Hematopoietic multipotent progenitor cell treated with erythropoietin and hydrocortisone succinate and interleukin-3 and kit ligand, for 17 days (in vitro differentiated cells): ENCODE measurements around the gene PDE4D.
"Not testable (repeated sequence)": the region's sequence is repeated elsewhere in the genome, so short reads cannot be mapped to it uniquely, and the experiment has no call there.

Experiments used
- DNase-seq: peaks from one replicate; pipeline ENCODE4 v3.0.0-alpha.2; 2015; ENCODE audit warnings: low spot score

PDE4D gene

DNA sequence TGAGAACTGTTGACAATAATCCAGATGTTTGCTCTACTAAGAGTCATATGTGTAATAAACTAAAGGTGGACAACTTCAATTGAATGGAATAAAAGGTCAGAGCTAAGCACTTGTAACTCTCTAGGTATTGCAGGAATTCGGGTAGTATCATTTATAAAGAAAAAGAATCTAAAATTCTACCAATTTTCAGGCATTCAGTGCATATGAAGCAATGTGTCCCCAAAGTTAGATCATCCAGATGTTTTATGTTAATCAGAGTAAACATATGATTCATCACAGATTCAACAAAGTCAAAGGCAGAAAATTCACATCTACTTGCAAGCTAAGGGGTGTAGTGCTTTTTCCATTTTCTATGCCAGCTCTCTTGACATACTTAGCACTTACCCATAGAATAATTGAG is 477.1 kb downstream of the PDE4D start:
- no peak for DNase-seq

DNA sequence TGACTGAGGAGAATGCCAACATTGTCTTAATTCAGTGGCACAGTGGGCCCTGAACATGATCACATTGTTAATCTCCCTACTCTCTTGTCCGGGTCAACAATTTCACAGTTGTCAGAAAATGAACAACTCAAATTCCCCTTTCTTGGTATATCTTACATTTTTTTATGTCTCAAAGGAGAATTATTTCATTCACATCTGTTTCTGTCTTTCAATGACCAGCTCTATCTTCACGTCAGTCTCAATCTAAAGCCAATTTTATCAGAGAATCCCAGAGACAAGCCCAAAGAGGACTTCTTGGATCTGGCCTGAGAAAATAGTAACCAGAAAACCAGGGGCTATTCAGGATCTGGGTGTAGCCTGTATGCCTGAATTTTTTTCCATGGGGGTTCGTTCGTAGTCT is 477.5 kb downstream of the PDE4D start:
- no peak for DNase-seq

DNA sequence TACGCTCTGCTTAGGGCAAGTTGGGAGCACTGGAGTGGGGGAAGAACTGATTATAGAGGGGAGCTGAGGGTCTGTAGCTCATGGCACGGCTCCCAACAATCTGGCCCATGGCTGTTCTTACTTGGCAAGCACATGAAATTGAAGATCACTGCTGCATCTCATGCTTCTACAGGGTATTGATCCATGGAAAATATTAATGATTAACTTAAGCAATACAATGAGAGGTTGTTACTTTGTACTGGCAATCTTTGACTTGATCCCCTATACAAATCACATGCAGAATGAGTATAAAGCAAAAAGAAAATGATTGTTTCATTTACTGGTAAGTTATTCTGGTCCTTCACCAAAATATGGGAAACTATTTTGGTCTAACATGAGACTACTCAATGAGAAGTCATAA is 481.1 kb downstream of the PDE4D start:
- DNase-seq = no peak

DNA sequence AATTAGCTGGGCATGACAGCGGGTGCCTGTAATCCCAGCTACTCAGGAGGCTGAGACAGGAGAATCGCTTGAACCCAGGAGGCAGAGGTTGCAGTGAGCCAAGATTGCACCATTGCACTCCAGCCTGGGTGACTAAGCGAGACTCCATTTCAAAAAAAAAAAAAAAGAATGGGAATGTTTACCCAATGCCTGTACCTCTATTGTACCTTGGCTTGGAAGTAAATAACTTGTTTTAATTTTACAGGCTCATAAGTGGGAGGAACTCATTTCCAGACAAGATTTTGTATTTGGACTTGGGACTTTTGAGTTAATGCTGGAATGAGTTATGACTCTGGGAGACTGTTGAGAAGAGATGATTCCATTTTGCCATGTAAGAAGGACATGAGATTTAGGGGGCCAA is 484.5 kb downstream of the PDE4D start:
- DNase-seq = not testable (repeated sequence)

DNA sequence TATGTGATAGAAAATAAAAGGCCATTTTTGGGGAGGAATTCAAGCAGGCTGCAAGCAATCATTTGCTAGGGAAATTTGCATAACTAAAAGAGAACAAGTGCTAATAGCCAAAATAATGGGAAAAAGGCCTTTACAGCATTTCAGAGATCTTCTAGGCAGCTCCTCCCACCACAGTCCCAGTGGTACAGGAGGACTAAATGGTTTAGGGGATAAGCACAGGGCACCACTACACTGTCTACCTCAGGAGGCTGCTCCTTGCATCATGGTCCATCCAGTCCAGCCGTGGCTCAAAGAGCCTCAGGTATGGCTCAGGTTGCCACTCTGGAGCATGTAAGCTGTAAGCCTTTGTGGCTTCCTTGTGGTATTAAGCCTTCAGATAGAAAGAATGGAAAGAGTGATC is 485.6 kb downstream of the PDE4D start:
- no peak for DNase-seq

DNA sequence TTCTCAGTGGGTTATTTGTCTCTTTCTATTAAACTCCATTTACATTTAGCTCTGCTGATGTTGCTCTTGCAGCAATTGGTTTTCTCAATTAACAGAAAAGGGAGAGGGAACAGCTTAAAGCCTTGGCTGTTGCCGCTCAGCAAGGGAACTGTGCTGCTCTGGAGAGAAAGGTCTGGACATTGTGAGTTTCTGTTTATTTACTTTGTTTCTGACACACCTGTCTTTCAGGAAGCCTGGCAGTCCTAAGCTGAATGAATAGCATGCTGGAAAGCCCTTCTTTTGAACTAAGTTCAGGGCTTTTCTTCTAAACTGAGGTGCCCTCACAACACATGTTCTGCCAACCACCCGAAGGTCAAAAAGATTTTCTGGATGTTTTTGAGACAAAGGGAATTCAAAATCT is 491.9 kb downstream of the PDE4D start:
- no peak for DNase-seq

DNA sequence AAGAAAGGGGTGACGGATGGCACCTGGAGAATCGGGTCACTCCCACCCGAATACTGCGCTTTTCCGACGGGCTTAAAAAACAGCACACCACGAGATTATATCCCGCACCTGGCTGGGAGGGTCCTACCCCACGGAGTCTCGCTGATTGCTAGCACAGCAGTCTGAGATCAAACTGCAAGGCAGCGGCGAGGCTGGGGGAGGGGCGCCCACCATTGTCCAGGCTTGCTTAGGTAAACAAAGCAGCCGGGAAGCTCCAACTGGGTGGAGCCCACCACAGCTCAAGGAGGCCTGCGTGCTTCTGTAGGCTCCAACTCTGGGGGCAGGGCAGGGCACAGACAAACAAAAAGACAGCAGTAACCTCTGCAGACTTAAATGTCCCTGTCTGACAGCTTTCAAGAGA is 498.6 kb downstream of the PDE4D start:
- DNase-seq = not testable (repeated sequence)

DNA sequence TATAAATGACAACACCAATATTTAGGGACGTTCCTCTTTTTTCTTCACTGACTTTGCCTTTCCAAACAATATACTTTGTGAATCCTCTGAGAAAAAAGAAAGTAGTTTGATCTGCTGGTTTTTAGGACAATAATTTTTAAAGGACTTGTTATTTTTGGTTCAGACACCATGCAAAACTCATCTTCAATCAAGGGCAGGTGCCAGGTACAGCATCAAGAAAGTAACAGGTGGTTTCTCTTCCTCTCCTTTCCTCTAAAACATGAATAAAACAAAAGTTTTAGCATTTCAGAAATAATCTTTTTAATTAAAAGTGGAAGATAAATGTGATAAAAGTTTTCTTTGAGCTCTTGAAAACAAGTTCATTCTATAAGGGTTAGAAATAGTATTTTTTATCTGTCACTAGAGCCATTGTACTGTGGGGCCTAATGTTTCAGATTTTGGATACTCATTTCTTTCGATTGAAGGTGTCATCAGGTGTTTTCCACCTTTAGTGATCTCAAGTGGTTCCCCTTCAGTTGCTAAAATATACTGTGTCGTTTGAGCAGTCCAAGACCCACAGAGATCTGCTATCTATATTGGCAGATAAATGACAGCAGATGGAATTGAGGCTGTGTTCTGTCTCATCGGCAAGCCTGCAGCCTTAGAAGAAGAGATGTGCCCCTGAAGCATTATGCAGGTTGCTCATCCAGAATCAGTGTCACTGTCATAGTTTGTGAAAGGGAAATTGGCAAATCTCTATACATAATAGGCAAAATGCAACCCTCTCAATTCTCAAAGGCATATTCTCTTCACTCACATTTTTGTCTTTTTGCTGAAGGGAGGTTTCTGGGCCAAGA is 499.7 kb downstream of the PDE4D start:
- DNase-seq = no peak

DNA sequence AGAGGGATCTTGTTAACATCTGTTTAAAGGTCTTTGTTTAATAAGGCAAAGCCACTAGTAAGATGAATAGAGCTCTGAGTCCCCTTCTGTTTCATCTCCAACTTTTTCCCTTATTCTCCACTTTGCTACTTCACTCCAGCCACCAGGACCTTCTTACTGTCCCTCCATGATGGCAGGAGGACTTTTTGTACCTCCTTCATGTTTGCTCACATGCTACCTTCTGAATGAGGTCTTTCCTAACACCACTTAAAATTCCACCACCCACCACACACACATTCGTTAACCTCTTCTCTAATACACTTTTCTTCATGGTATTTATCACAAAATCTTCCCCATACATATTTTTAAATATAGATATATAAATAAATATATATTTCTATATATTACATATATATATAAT is 501.9 kb downstream of the PDE4D start:
- DNase-seq = no peak

DNA sequence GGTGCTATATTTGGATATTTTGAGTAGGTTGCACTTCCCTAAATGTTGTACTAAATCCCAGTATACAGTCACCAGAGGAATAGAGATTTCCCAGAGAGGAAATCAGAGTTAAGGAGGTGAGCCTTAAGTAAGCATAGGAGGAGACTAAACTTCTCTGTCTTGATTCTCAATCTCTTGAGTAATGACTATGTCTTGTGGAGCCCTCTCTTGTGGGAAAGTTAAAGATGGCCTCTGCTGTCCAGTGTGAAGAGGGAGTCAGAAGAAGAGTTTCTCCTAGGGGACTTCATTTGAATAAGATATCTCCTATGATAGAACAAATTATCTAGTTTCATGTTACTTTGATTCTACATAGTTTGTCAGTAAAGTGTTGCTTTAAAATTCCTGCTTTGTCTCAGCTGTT is 502.5 kb downstream of the PDE4D start:
- DNase-seq = no peak

DNA sequence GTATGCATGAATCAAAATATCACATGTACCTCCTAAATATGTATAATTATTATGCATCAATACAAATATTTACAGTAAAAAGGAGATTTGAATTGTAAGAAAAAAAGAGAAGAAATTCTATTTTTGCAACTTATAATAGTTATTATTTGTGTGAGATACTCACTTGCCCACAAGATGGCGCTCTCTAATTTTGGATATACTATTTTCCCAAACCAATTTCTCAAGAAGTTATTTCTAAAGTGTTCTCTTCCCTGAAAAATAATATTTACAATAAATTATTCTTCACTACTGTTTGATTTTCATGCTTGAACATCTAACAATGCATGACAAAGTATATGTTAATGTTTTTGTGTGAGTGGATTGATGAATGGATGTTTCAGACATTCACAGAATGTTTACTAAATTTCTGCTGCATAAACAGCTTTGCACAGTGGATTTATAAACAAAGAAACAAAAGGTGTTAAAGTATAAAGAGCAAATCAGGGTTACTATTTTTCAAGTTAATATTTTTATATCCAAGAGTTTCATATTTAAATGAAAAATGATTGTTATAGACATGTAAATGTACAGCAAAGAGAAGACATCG is 503.4 kb downstream of the PDE4D start:
- DNase-seq = peak; percentile 20

DNA sequence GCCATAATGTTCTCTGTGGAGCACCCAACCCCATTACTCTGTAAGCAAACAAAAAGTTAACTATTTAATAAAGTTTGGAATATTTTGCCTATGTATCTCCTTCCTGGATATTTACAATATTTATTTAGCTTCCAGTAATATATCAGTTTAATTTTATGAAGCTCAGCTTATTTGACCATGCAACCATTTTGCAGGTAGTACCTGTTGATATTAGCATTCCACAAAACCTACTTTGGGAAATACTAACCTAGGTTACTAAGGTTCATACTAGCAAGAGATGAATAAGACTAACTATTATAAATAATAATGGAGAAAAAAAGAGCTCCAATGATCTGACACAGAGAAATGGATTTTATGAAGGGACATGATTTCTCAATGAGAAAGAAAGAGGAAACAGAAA is 506.4 kb downstream of the PDE4D start:
- no peak for DNase-seq

DNA sequence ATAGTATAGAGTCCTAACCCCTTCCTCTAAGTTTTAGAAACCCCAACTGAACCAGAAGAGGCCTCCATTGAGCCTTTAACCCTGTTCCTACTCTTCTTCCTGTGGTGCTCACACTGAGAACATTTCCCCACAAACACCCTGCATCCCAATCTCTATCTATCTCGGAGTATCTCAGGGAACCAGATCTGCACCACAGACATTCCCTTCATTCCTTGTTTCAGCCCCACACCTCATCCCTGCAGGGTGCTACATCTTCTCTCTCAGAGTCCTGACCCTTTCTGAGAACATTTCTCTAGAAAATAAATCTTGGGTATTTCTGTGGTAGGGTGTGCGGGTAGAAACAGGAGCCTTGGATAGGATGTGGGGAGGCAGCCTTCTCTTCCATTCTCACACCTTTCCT is 507.8 kb downstream of the PDE4D start:
- DNase-seq = no peak

DNA sequence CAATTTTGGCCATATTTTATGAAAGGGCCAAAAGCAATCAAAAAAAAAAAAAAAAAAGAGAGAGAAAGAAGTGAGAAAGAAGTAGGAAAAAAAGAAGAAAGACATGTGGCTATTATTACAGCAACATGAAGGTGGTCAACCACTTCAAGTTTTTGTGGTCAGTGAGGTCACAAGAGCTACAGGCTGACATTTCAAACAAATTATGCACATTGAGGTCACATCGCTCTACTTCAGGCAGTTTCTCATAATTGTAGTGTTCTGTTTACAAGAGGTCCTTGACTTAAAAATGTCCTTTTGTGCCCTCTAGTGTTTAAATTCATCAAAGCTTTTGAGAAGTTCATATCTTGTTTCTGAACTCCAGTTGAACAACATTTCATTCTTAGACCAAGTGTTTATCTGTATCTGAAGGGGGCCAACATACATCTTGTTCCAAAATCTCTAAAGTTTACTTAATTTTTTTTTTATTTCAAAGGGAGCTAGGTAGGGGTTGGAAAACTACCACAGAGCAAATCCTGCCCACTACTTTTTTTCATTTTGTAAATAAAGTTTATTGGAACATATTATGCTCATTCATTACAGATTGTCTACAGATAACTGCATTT is 513.1 kb downstream of the PDE4D start:
- peak; percentile 6 for DNase-seq

DNA sequence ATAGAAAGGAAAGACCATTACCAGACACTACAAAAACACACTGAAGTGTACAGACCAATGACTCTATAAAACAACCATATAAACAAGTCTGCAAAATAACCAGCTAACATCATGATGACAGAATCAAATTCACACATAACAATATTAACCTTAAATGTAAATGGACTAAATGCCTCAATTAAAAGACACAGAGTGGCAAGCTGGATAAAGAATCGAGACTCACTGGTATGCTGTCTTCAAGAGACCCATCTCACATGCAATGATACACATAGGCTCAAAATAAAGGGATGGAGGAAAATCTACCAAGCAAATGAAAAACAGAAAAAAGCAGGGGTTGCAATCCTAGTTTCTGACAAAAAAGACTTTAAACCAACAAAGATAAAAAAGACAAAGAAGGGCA is 519.5 kb downstream of the PDE4D start:
- DNase-seq = not testable (repeated sequence)

DNA sequence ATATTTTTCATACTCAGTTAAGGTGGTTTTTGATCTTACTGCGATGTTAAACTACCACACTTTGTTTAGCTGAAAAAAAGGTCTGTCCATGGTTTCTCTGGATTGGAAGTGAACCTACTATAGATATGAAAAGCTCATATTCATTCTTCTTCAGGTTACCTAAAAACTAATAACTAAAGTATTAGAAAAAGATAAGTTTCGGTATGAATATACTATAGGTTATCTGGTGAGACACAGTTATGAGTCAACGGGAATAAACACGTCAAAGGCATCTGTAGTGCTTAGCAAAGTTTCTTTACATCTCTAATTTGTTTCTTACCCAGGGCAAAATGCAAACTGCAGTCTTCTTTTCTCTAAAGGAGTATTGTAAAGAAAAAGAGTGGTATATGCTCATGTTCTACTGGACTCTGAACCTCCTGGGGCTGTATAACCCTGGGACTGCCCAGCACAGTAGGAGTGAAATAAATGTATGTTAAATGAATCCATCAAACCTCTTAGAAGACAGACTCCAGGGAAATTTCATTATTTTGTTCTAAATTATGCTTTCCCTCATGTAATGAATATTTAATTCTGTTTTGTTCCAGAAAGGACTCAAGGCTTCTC is 521.9 kb downstream of the PDE4D start:
- no peak for DNase-seq

DNA sequence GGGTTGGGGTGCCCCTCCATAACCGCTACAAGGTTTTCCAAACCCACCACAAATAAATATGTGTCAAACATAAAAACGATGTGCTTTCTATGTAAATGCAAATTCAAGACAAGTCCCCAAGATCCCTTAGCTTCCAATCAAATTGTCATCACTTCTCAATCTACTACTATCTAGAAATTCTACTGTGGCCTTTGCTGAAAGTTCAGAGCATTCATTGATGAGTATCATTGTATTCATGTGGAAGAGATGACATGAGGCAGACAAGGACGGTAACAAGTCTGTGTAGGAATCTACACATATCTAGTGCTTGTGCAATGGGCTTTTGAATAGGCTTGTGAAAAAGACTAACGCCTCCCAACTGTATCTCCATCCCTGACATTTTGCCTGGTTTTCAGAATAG is 524.6 kb downstream of the PDE4D start:
- DNase-seq = no peak

DNA sequence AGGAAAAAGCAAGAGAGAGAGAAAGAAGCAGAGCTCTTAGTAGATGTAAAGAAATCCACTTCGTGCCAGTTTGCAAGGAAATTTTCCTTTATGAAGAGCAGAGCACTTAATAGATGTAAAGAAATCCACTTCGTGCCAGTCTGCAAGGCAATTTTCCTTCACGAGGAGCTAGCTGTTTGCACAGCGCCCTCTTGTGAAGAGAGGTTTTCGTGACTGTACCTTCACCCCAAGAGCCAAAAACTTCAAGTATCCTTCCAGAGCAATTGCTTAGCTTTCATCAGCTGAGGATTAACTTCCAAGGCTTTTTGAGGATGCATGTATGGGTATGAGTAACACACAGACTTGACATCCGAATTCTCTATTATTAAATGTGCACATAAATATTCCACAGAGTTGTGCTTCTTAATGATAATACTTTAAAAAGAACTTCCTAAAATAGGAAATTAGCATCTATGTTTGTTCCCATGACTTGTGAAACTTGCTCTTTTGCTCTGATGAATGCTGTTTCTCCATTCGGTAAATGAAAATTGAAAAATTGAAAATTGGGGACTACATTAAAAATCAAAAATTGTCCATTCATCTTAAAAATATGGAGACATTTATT is 525.6 kb downstream of the PDE4D start:
- no peak for DNase-seq

DNA sequence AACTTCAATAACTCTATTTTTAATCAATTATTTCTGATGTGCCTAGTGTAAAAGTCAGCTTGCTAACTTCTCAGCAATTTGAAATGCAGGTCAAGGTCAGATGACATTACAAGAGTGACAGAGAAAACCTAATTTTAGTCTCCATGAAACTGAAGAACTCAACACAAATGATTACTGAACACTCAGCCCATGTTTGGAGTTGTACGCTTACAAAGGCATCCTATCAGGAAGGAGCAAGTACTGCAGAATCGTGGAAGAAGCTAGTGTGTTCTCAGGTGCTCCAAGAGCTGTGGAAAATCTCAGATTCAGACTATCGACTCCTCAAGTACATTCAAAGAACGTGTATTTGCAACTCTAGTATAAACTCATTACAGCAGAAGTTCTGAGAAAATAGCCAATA is 526.7 kb downstream of the PDE4D start:
- DNase-seq = no peak

DNA sequence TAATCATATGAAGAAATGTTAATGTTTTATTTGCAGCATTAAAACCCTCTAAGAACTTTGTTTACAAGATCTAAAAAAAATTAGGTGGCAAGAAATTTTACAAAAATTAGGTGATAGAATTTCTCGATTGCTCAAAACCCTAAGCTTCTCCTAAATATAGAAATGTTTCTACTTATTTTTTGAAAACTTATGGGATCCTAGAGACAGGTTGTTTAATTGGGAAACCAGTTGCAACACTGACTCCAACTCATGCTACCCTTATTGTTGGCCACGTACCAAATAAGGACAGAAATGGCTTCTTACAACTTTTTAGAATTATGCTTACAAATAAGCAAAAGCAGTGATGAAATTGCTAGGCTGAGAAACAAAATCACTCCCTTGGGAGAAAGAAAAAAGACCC is 531.1 kb downstream of the PDE4D start:
- no peak for DNase-seq

DNA sequence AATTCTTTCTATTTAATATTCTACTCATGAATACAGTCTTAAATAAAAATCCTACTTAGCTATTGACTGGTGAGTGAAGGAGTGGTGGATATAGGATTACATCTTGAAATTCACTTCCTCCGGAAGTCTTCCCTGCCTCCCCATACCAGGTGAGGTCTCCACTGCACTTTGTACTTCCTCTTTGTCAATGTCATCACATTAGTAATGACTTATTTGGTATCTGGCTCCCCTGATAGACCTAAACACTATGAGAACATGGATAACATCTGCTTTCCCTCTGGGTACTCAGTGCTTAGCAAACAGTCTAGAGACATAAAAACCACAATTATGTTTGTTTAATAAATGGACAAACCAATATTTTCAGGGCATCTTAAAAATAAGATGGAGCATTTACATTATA is 532.1 kb downstream of the PDE4D start:
- no peak for DNase-seq

DNA sequence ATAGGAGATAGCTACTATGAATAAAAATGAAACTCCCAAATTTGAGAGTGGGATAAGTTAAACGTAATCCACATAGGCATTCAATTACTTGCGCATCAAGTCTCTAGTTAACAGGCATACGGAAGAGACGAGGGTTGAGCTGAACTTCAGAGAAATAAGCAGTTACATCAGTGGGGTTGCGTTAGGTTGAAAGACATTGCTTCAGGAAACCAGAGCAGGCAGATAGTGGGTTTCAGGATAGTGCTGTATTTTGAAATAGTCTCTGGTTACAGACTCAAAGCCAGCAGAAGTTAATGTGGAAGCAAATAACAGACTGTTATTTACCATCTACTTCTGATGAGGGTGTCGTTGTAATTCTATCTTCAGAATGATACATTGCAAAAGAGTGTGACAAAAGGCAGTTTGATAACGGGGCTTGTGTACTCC is 533.4 kb downstream of the PDE4D start:
- no peak for DNase-seq
